TTC549 (cell line): ENCODE results near the gene TET1.
"Not testable (repeated sequence)": the region's sequence is repeated elsewhere in the genome, so short reads cannot be mapped to it uniquely, and the experiment has no call there.

Source experiments
- FAIRE-seq: peaks from 2 replicates; lab custom pipeline; 2012; peaks lifted over from hg19 to GRCh38; lab: Jason Lieb, UNC

TET1 gene

GRCh38 chr10:68613974-68614373 is 53.8 kb downstream of the TET1 start:
- FAIRE-seq, result not testable (repeated sequence)

DNA sequence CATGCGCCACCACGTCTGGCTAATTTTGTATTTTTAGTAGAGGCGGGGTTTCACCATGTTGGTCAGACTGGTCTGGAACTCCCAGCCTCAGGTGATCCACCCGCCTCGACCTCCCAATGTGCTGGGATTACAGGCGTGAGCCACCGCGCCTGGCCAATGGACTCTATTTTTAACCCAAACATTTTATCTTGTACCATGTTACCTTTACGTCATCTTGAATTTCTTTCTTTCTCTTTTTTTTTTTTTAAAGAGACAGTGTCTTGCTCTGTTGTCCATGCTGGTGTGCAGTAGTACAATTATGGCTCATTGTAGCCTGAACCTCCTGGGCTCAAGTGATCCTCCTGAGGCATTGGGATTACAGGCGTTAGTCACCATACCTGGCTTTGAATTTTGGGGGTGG is 57.6 kb downstream of the TET1 start:
- FAIRE-seq, result not testable (repeated sequence)

GRCh38 chr10:68618234-68618633 is 58.1 kb downstream of the TET1 start:
- no peak for FAIRE-seq

DNA sequence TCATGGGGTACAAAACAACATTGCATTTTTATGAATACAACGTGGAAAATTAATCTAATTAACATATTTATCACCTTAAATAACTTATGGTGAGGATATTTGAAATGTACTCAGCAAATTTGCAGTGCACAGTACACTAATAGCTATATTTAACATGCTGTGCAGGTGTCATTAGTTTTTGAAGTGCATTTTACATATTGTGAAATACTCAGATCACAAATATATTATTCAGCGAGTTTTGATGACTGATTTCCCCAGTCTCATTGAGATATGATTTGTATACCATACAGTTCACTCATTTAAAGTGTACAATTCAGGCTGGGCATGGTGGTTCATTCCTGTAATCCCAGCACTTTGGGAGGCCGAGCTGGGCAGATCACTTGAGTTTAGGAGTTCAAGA is 59.5 kb downstream of the TET1 start:
- no peak for FAIRE-seq

DNA sequence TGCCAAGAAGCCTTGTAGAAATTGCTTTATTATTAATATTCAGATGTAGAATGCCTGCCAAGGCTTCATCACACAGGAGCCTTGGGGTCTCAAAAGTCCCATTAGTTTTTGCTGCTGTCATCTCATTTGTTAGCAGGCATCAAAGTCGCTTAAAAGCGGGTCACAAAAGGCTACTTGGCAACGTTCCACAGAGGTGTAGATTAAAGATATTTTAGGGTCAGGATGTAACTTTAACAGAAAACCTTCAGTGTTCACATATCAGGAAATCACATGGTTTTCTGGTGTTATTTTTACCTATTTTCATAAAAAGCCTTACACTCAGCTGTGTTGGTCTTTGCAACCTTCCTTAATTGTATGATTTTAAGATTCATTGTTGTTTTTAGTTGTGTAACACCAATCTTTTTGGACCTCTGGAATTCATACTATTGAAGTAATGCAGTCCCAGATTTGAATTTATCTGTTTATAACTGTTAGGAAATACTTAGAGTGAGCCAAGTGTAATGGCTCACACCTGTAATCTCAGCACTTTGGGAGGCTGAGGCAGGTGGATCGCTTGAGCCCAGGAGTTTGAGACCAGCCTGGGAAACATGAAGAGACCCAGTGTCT is 65.3 kb downstream of the TET1 start:
- no peak for FAIRE-seq

DNA sequence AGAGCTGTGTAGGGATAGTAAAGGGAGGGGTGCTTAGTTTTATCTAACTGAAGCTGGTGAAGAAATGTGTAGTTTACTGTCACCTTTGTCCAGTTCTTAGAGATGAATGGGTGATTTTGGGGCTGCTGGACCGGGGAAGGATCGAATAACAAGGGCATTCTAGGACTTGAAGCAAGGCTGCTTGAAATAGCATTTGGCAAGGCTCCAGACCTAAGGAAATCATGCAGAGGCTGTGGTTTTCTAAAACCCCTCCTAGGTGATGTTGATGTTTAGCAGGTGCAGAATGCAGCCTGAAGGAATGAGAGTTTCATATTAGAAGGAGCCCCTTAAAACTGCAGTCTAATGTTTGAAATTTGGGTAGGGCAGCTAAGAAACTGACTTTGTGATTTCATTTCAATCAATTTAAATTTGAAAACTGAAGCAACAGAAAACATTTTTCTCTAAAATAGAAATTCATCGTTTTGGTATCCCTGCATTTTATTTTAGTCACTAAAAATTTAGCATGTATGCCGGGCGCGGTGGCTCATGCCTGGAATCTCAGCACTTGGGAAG is 68.5 kb downstream of the TET1 start:
- FAIRE-seq, result no peak

GRCh38 chr10:68632271-68632560 is 72.1 kb downstream of the TET1 start:
- not testable (repeated sequence) for FAIRE-seq

- no peak for FAIRE-seq
Observed at GRCh38 chr10:68633281-68633680, 73.1 kb downstream of the TET1 start.

DNA sequence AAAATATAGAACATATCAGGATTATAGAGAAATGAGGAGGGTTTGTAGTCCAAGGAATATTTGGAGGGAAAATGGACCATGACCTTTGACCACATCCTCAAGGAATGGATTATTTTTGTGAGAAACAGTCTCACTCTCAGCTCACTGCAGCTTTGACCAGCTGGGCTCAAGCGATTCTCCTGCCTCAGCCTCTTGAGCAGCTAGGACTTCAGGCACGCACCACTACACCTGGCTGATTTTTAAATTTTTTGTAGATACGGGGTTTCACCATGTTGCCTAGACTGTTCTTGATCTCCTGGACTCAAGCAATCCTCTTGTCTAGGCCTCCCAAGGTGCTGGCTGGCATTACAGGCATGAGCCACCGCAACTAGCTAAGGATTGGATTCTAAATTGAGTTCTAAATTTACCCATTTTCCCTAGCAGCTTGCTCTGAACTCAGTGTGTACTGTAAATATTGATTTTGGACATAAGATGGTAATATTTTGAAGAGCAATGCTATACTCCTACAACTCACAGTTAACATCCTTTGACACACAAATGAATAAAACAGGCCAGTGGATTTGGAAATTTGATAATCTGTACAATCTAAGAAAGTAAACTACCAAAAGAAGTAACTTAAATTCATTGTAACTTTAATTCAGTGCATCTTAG is 73.8 kb downstream of the TET1 start:
- FAIRE-seq, result no peak

DNA sequence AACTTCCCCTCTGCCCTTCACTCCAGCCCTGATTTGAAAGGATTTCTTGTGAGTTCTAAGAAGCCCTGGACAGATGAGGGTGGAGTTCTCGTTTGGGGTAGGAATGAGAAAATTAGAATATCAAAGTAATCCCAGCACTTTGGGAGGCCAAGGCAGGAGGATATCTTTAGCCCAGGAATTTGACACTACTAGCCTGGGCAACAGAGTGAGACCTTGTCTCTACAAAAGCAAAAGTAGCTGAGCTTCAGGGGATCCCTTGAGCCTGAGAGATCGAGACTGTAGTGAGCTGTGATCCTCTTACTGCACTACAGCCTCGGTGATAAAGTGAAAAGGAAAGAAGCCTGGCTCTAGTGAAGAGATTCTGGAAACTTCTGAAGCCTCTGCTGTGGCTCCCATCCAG is 76.2 kb downstream of the TET1 start:
- FAIRE-seq, result no peak

- not testable (repeated sequence) for FAIRE-seq
Observed at GRCh38 chr10:68643550-68643949, 83.4 kb downstream of the TET1 start.

DNA sequence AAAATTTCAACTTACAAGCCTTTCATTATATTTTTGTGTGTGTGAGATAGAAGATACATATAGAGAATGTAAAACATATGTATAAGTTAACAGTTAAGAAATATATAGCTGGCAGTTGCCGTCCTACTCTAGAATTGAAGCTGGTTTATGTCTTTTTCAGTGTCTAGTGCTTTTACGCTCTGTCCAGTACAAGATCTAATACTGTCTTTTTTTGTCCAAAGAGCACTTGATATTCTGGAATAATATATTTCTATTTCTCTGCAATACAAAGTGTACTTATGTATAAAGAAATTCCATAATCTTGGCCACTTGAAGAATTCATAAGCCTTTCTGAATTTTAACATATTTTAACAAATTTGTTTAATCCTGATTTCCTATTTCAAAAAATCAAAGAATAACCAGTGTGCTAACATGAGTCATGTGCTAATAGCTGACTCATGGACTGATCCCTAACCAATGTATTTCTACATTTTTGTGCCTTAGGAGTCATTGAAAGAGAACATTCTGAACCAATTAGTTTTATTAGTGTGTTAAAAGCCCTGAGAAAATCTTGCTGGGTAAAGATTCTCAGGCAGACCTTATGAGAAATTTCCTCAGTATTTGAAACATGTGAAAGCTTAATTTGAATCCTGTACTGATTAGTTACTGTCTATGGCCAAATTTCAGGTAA is 87.7 kb downstream of the TET1 start:
- no peak for FAIRE-seq

DNA sequence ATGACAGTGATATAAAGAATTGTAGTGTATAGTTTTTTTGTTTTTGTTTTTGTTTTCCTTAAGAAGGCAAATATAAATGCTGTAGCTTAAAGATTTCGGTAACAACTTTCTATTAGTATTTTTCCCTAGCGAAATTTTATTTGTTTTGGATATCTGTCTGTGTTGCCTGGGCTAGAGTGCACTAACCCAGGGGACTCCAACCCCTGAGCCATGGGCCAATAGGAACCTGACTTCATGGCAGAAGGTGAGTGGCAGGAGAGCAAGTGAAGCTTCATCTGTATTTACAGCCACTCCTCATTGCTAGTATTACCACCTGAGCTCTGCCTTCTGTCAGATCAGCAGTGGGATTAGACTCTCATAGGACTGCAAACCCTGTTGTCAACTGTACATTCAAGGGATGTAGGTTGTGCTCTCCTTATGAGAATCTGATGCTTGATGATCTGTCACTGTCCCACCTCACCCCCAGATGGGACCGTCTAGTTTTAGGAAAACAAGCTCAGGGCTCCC is 95.5 kb downstream of the TET1 start:
- no peak for FAIRE-seq

DNA sequence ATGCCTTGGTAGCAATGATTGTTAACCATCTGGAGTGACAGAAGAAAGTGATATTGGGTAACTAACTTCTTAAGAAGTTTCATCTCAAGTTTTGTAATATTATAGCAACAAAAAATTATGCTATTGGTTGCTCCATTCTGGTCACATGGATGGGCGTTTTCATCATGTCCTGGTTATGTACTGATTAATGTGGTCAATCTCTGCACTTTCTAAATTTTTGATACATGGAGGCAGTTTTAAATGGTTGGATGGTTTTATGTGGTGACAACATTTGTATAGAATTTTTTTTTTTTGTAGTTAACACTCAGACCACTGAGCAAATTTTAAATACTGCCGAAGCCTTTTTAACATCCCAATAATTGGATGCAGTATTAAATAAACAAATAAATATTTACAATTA is 105.7 kb downstream of the TET1 start:
- no peak for FAIRE-seq

DNA sequence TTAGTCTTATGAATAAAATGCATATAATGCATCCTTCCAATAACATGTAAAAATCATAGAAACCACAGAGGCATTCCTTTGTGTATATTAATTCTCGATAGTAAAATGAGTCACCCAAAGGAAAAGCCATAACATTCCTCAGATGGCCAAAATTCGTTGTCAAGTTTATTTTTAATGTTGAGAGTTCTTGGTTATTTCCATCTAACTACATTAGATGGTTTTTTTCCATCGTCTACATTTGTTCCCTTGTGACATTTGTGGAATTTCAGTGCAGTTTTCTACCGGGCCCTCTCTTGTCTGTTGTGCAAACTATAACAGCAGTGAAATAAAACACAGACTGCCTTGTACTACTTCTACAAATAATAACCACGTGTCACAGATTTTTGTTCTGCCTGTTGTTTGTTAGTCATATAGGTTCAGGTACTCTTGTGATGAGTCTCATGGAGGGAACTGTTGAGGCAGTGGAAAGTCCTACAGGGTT is 106.2 kb downstream of the TET1 start:
- no peak for FAIRE-seq

- no peak for FAIRE-seq
Observed at GRCh38 chr10:68668231-68668630, 108.1 kb downstream of the TET1 start.

GRCh38 chr10:68668972-68669371 is 108.8 kb downstream of the TET1 start:
- no peak for FAIRE-seq

- FAIRE-seq, result no peak
Observed at GRCh38 chr10:68684413-68684812, 124.3 kb downstream of the TET1 start.

DNA sequence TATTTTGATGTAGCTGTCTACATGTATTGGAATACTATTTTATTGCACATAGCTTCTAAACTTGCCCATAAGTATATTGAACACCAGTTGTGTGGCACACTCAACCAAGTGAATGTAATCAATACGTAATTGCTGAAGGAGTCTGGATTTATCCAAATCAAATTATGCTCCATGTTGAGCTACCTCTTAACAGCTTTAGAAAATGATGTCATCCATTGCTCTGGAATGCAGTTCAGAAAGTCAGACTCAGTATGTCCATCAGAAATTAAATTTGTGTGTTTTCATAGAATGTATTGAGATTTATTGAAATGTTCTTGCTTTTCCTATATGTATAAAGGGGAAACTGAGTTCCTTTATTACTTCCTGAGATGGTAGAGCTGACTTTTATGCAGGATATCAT is 135.9 kb downstream of the TET1 start:
- FAIRE-seq, result no peak

DNA sequence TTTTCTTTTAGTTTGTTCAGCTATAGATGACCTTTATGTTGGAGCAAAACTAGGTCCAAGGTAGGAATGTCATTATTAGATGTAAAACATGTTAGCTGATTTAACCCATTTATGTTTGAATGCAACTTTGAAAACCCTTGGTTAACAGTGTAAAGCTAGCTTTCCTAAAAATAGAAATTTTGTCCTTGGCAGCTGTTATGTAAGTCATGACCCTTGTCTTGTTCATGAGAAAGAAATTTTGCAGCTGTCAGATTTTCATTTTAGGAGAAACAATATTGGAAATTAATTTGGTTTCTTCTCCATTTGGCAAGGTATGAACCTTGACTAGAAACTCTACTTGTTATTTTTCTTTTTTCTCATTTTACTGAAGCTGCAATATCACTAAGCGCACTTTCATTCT is 137.0 kb downstream of the TET1 start:
- no peak for FAIRE-seq

DNA sequence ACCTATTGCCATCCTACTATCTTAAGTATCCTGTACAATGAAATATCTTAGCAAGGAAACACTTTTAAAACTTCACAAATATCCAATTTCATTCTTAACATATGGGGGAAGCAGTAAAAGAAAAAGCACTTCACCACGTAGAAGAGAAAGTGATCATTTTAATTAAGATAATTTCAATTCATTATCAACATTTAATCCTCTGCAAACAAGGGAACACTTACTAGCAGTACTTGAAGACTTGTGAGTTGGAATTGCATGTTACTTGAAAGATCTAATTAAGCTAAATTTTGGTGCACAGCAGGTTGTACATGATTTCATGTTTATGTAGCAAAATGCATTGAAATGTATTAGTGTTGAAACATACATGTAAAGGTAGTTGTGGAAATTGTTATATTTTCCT is 140.1 kb downstream of the TET1 start:
- no peak for FAIRE-seq

DNA sequence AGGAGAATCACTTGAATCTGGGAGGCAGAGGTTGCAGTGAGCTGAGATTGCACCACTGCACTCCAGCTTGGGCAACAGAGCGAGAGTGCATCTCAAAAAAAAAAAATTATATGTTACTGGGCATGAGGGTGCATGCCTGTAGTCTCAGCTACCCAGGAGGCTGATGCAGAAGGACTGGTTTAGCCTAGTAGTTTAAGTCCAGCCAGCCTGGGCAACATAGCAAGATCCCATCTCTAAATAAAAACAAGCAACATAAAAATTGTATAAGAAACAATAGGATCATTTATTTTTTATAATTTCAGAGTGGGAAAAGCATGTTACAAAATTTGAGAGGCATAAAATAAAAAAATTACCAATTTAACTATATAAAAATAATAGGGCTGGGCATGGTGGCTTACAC is 145.4 kb downstream of the TET1 start:
- no peak for FAIRE-seq

GRCh38 chr10:68708987-68709386 is 148.8 kb downstream of the TET1 start:
- not testable (repeated sequence) for FAIRE-seq
